Activated naive CD4-positive, alpha-beta T cell treated with anti-CD3 and anti-CD28 coated beads for 36 hours (primary cell): Measurements from ENCODE around the gene KPNA1. TPM values are rescaled to one million over a fixed set of nuclear protein-coding genes. Genes with fewer than 3 reads are reported as not detected.

ENCODE experiments used
- CTCF ChIA-PET: fragments of 350-600 bp; sonication (Branson Sonifier 250); formaldehyde crosslinking; loops from one replicate; lab custom pipeline; 2021; ENCODE audit warnings: antibody characterized with exemption; lab: Charles Lee
- DNase-seq: peaks from one replicate; pipeline ENCODE4 v3.0.0-alpha.2; 2020
- H3K27ac Mint-ChIP-seq: one replicate; pipeline ENCODE4 v1.8.0; 2021; ENCODE audit warnings: mild to moderate bottlenecking, mixed read lengths
- H3K27me3 Mint-ChIP-seq: one replicate; pipeline ENCODE4 v1.8.0; 2021; ENCODE audit warnings: low read depth, mixed read lengths
- H3K36me3 Mint-ChIP-seq: one replicate; pipeline ENCODE4 v1.8.0; 2021; ENCODE audit warnings: low read depth, mixed read lengths
- H3K4me1 Mint-ChIP-seq: one replicate; pipeline ENCODE4 v1.8.0; 2021; ENCODE audit warnings: low read depth, mixed read lengths
- H3K4me3 Mint-ChIP-seq: one replicate; pipeline ENCODE4 v1.8.0; 2021; ENCODE audit warnings: mild to moderate bottlenecking, moderate library complexity, mixed read lengths
- H3K9me3 Mint-ChIP-seq: one replicate; pipeline ENCODE4 v1.8.0; 2021; ENCODE audit warnings: mixed read lengths
- intact Hi-C: fragments of 100-400 bp; cut with micrococcal nuclease; formaldehyde crosslinking; loops from one replicate; pipeline ENCODE4 v1.15.1; 2023
- total RNA-seq, 2 experiments: library from RNA; stranded (reverse); gene quantifications; one replicate each; pipeline ENCODE4 v1.2.3, GENCODE V29; 2021

Gene KPNA1
- total RNA-seq, 2 experiments from 2014 or later: 45.6 to 45.8 TPM

DNA sequence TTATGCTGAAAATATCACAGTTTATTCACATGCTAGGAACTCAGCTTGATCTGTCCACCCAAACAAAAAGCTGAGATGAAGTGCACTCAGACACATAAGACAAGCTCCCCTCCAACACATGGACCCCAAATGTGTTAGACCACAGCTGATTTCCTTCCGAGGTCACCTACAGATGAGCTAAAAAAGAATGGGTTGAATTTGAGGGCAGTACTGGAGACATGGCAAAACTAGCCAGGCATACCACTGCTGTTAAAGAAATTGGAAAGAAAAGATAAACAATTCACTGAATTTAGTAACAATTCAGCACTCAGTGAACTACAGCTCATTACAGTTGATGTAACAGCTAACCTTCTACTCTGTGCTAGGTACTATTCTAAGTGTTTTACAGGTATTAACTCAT, 33.9 kb upstream of the KPNA1 start:
- Mint-ChIP-seq H3K9me3 (no peaks in the 10 kb centered on the region), H3K4me1 (peaks cover 2% of the 10 kb centered on the region), H3K4me3 (no peak overlapping the region), H3K27ac (no peak overlapping the region), H3K27me3 (no peaks in the 10 kb centered on the region), H3K36me3 (peaks cover 27% of the 10 kb centered on the region)
- DNase-seq: no peak
- intact Hi-C loops: no loop called here
- CTCF ChIA-PET: interaction anchor here (0.7 to 2.1 kb wide), 7 partner anchors 9 to 1010 kb away, joined by 3 to 10 read pairs (median 4); no protein-coding TSS in a partner anchor

DNA sequence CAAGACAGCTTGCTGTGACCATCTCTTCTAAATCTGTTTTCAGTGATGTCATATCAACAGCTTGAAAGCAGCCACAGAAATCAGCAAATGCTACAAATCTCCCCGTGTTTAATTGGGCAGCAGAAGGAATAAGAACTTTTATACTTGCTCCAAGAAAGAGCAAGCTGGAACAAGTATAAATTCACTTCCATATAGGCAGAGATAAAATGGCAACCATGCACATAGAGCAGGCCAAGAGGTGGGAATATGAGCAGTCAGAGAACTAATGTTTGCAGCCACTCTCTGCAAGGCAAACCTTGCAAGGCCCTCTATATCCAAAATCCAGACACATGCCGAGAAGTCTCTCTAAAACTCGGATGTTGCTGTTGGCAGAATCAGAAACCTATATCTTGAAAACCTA, 33.3 kb upstream of the KPNA1 start:
- no peak for DNase-seq
- CTCF ChIA-PET: interaction anchor here (0.7 to 2.1 kb wide), 7 partner anchors 9 to 131 kb away, joined by 3 to 10 read pairs (median 3); no protein-coding TSS in a partner anchor
- Mint-ChIP-seq H3K9me3 (no peaks in the 10 kb centered on the region), H3K4me1 (no peaks in the 10 kb centered on the region), H3K4me3 (no peak overlapping the region), H3K27me3 (no peaks in the 10 kb centered on the region), H3K27ac (no peak overlapping the region), H3K36me3 (peaks cover 23% of the 10 kb centered on the region)
- intact Hi-C loops: no loop called here

DNA sequence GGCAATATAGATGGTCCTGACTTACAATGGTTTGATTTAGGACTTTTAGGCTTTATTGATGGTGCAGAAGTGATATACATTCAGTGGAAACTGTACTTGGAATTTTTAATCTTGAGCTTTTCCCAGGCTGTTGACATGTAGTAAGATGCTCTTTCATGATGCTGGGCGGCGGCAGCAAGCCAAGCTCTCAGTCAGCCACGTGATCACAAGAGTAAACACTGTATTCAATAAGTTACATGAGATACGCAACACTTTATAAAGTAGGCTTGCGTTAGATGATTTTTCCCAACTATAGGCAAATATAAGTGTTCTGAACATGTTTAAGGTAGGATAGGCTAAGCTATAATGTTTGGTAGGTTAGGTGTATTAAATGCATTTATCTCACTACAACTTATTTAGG, 31.4 kb upstream of the KPNA1 start:
- Mint-ChIP-seq H3K9me3 (no peaks in the 10 kb centered on the region), H3K4me1 (no peaks in the 10 kb centered on the region), H3K4me3 (no peak overlapping the region), H3K36me3 (peaks cover 21% of the 10 kb centered on the region), H3K27ac (no peak overlapping the region), H3K27me3 (no peaks in the 10 kb centered on the region)
- CTCF ChIA-PET: no interaction called here
- DNase-seq: no peak
- intact Hi-C loops: no loop called here

DNA sequence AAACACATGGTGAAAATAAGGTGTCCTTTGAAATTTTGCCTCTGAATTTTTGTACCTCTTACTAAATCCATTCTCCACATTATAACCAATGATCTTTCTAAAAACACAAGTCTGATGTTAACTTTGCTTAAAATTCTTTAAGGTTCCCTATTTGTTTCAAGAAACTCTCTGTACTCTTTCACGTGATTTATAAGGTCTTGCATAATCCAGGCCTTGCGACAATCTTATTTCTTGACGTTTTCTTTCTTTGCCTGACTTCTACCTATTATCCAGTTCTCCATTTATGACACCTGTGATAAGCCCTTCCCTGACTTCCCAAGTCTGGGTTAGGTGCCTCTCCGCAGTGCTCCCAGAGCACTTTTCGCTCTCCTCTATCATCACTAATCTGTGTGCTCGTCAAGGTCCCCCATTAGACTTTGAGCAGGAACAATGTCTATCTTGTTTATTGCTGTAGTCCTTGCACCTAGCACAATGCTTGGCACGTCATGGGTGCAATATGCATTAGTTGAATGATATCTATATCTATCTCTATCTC, 24.3 kb upstream of the KPNA1 start:
- no peaks in the 10 kb centered on the region for H3K9me3 Mint-ChIP-seq
- intact Hi-C loops: loop anchor here (10.0 kb wide), 1 partner anchor 666 kb away; the partner anchor contains the start of gene SEC22A
- CTCF ChIA-PET: interaction anchor here (0.8 kb wide), 1 partner anchor 159 kb away, joined by 4 read pairs; no protein-coding TSS in a partner anchor
- no peaks in the 10 kb centered on the region for H3K27me3 Mint-ChIP-seq
- no peak overlapping the region for H3K4me3 Mint-ChIP-seq
- no peak overlapping the region for H3K27ac Mint-ChIP-seq
- peaks cover 16% of the 10 kb centered on the region for H3K4me1 Mint-ChIP-seq
- peaks cover 29% of the 10 kb centered on the region for H3K36me3 Mint-ChIP-seq
- DNase-seq: no peak

DNA sequence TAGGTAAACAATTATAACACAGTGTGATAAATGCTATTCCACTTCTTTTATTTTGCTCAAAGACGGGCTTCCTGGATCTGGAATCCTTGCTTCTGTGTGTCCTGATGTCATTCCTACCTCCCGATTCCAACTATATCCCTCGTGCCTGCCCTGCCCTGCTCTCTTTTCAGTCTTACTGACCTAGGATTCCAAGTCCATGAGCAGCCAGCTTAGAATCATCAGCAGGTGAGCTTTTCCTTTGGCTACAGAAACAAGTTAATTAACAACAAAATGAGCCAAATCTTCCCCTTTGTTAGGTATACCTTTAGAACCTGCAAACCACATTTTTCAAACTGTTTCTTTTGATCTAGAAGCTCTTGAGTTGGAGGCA, 21.9 kb upstream of the KPNA1 start:
- no peaks in the 10 kb centered on the region for H3K9me3 Mint-ChIP-seq
- H3K27me3 Mint-ChIP-seq: no peaks in the 10 kb centered on the region
- CTCF ChIA-PET: interaction anchor here (0.6 to 1.3 kb wide), 2 partner anchors 16 to 143 kb away, joined by 4 read pairs; no protein-coding TSS in a partner anchor
- H3K36me3 Mint-ChIP-seq: peaks cover 48% of the 10 kb centered on the region
- no peak overlapping the region for H3K27ac Mint-ChIP-seq
- H3K4me1 Mint-ChIP-seq: peaks cover 40% of the 10 kb centered on the region
- no peak overlapping the region for H3K4me3 Mint-ChIP-seq
- intact Hi-C loops: loop anchor here (10.0 kb wide), 1 partner anchor 668 kb away; the partner anchor contains the start of gene SEC22A
- no peak for DNase-seq

DNA sequence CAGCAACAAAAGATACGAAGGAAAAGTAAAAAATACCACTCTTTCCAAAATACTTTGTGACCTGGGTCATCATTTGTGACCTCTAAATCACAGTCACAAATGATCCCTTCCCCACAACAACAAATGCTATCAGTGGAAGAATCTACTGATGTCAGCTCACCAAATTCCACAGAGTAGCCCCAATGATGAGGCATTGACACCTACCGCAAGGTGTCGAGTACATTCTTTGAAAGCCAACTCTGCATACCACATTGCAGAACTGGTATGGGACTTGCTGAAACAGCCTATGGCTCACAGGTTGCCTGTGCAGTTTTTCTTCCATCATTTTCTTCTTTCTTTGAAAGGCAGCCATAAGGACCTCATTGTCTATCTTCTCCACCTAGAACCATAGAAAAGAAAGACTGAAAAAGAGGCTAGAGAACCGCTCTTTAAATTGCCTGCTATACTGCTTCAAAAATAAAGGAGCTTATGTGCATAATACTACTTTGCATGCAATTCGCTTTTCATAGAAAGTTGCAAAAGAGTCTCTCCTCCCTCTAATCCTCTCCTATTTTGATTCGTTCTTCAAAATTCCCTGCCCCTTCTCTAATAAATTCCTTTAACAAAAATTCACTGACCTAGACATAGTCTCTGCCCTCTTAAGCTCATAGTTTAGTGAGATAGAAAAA, 21.4 kb upstream of the KPNA1 start:
- no peaks in the 10 kb centered on the region for H3K27me3 Mint-ChIP-seq
- H3K9me3 Mint-ChIP-seq: no peaks in the 10 kb centered on the region
- peaks cover 40% of the 10 kb centered on the region for H3K4me1 Mint-ChIP-seq
- intact Hi-C loops: loop anchor here (2.0 to 10.0 kb wide), 2 partner anchors 77 to 669 kb away; partner anchors contain the start of gene SEC22A
- no peak for DNase-seq
- H3K36me3 Mint-ChIP-seq: peaks cover 48% of the 10 kb centered on the region
- H3K4me3 Mint-ChIP-seq: no peak overlapping the region
- H3K27ac Mint-ChIP-seq: no peak overlapping the region
- CTCF ChIA-PET: interaction anchor here (1.3 kb wide), 1 partner anchor 143 kb away, joined by 4 read pairs; no protein-coding TSS in a partner anchor

DNA sequence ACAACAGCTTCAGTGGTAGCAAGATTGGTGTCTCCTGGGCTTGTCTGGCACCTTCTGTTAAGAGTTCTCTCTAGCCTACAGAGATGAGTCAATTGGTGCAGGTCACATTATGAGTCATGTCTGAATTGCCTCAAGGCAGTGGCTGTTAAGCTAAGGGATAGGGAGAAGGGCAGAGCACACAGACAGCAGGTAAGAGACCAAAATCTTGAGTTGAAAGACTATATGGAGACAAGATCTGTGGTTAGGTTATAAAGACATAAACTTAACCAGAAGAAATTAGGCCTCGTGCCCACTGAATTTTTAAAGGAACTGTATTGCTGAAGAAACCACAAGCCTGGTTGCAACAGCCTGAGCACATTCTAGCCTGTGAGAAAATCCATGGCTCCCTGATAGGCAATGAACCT, 19.2 kb upstream of the KPNA1 start:
- no peaks in the 10 kb centered on the region for H3K9me3 Mint-ChIP-seq
- H3K36me3 Mint-ChIP-seq: peaks cover 46% of the 10 kb centered on the region
- intact Hi-C loops: loop anchor here (1.0 to 10.0 kb wide), 8 partner anchors 20 to 671 kb away; partner anchors contain the start of genes KPNA1, SEC22A and WDR5B
- peaks cover 35% of the 10 kb centered on the region for H3K4me1 Mint-ChIP-seq
- CTCF ChIA-PET: interaction anchor here (0.6 to 1.6 kb wide), 3 partner anchors 24 to 145 kb away, joined by 3 to 4 read pairs (median 3); no protein-coding TSS in a partner anchor
- no peaks in the 10 kb centered on the region for H3K27me3 Mint-ChIP-seq
- H3K27ac Mint-ChIP-seq: peak overlapping the region; percentile 28
- no peak overlapping the region for H3K4me3 Mint-ChIP-seq
- DNase-seq: peak; percentile 77

DNA sequence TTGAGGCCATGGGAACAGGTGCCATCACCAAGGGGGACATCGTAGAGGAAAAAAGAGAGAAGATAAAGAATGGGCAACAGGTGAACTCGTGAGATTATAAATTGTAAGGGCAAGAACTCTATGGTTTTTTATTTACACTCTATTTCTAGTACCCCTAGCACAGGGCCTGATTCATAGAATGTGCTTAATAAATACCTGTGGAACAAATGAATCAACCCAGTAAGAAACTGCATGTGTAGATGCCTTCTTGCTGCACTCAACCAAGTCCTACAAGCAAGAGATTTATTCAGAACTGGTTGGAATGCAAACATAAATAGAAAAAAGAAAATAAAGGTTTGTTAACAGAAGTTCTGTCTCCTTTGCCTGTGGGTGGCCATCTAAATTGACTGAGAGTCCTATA, 18.7 kb upstream of the KPNA1 start:
- no peak overlapping the region for H3K4me3 Mint-ChIP-seq

DNA sequence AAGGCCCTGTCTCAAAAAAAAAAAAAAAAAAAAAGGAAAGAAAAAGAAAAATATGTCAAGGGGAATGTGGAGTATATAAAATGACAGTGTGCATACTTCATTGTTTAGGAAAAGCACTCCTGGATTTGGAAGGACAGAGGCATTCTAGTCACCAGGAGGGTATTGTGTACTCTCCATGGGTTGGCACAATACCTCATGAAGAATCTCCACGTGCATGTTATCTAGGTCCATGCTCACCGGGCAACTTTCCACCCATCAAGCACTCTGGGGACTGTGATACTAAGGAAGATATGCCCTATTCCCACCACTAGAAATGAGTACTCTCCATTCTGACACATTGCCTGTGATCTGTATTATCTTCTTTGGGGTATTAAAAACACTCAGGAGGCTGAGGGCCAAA, 15.4 kb upstream of the KPNA1 start:
- intact Hi-C loops: loop anchor here (10.0 kb wide), 1 partner anchor 675 kb away; the partner anchor contains the start of gene SEC22A
- peaks cover 37% of the 10 kb centered on the region for H3K36me3 Mint-ChIP-seq
- CTCF ChIA-PET: no interaction called here

More for the DNA sequence above, 18.7 kb upstream of the KPNA1 start:
- Mint-ChIP-seq H3K27me3 (no peaks in the 10 kb centered on the region), H3K36me3 (peaks cover 44% of the 10 kb centered on the region), H3K4me1 (peaks cover 35% of the 10 kb centered on the region), H3K9me3 (no peaks in the 10 kb centered on the region), H3K27ac (no peak overlapping the region)
- CTCF ChIA-PET: no interaction called here
- DNase-seq: no peak
- intact Hi-C loops: loop anchor here (1.0 to 10.0 kb wide), 4 partner anchors 19 to 671 kb away; partner anchors contain the start of genes KPNA1, SEC22A and WDR5B

DNA sequence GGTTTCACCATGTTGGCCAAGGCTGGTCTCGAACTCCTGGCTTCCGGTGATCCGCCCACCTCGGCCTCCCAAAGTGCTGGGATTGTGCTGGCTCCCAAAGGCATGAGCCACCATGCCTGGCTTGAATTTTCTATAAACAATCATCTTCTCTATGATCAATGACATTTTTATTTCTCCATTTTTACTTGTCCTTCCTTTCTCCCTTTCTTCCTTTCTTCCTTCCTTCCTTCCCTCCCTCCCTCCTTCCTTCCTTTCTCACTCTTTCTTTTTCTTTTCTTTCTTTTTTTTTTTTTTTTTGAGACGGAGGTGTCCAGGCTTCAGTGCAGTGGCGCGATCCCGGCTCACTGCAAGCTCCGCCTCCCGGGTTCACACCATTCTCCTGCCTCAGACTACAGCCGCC, 8.6 kb upstream of the KPNA1 start:
- Mint-ChIP-seq H3K27ac (no peak overlapping the region), H3K36me3 (no peaks in the 10 kb centered on the region), H3K27me3 (no peaks in the 10 kb centered on the region), H3K4me1 (peaks cover 11% of the 10 kb centered on the region), H3K9me3 (no peaks in the 10 kb centered on the region), H3K4me3 (no peak overlapping the region)
- CTCF ChIA-PET: no interaction called here
- no peak for DNase-seq
- intact Hi-C loops: no loop called here

More for the DNA sequence above, 15.4 kb upstream of the KPNA1 start:
- H3K4me3 Mint-ChIP-seq: no peak overlapping the region
- no peaks in the 10 kb centered on the region for H3K27me3 Mint-ChIP-seq
- H3K27ac Mint-ChIP-seq: no peak overlapping the region
- no peak for DNase-seq
- H3K4me1 Mint-ChIP-seq: peaks cover 34% of the 10 kb centered on the region
- no peaks in the 10 kb centered on the region for H3K9me3 Mint-ChIP-seq

DNA sequence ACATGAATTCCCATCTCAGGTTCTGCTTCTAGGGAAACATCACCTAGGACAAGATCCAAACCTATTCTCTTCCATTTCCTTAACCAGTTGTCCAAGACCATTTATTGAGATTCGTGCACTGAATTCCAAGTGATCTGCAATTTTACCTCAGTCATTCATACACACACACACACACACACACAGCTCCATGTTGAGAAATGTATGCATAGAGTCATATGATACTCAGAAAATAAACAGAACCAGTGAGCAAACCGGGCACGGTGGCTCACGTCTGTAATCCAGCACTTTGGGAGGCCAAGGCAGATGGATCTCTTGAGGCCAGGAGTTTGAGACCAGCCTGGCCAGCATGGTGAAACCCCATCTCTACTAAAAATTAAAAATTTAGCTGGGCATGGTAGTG, 6.1 kb upstream of the KPNA1 start:
- DNase-seq: no peak
- intact Hi-C loops: no loop called here
- H3K27ac Mint-ChIP-seq: no peak overlapping the region
- H3K9me3 Mint-ChIP-seq: no peaks in the 10 kb centered on the region
- CTCF ChIA-PET: interaction anchor here (0.7 kb wide), 1 partner anchor 16 kb away, joined by 4 read pairs; no protein-coding TSS in a partner anchor
- H3K4me3 Mint-ChIP-seq: no peak overlapping the region
- H3K27me3 Mint-ChIP-seq: no peaks in the 10 kb centered on the region
- H3K4me1 Mint-ChIP-seq: peaks cover 11% of the 10 kb centered on the region
- H3K36me3 Mint-ChIP-seq: no peaks in the 10 kb centered on the region

DNA sequence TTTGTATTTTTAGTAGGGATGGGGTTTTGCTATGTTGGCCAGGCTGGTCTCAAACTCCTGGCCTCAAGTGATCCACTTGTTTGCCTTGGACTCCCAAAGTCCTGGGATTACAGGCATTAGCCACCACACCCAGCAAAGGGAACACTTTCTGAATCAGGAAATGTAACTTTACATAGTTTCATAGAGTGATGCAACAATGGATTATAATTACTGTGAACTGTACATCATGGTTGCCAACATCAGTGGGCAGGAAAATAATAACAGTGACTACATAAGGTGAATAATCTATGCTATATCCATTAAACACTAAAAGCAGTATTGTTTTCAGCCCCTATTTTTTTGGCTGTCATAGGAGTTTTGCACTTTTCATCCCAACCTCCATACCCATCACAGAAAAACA, 5.0 kb upstream of the KPNA1 start:
- Mint-ChIP-seq H3K4me1 (peaks cover 11% of the 10 kb centered on the region), H3K27ac (no peak overlapping the region), H3K9me3 (no peaks in the 10 kb centered on the region), H3K27me3 (no peaks in the 10 kb centered on the region), H3K4me3 (no peak overlapping the region), H3K36me3 (no peaks in the 10 kb centered on the region)
- intact Hi-C loops: loop anchor here (10.0 kb wide), 1 partner anchor 415 kb away; no protein-coding TSS in a partner anchor
- DNase-seq: no peak
- CTCF ChIA-PET: no interaction called here
